GOT3 (cell line): ENCODE measurements around the gene IQSEC1.
"Not testable (repeated sequence)": the region's sequence is repeated elsewhere in the genome, so short reads cannot be mapped to it uniquely, and the experiment has no call there.

ENCODE experiments used
- DNase-seq: peaks from one replicate; lab custom pipeline; 2025; ENCODE audit warnings: mixed read lengths; lab: John Stamatoyannopoulos, UW

IQSEC1 gene

DNA sequence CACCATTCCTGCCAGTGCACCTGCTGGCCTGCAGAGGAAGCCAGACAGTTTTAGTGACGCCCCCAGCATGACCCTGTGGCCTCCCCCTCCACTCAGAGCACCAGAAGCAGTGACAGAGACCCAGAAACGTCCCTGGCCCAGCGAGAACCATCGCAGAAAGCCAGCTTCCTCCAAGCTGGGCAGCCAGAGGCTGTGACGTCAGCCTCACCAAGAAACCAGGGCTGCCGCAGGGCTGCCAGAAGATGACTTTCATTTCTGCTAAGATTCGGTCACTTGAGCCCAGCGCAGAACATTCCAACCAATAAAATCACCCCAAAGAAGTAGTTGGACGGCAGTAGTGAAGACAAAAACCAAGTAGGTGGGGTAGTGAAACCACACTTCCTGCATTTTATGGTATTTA lies 202.3 kb downstream of the IQSEC1 start:
- no peak for DNase-seq

GRCh38 chr3:12869035-12869621 lies 204.1 kb downstream of the IQSEC1 start:
- no peak for DNase-seq

GRCh38 chr3:12868039-12869034 lies 204.9 kb downstream of the IQSEC1 start:
- peak; percentile 43 for DNase-seq

GRCh38 chr3:12866836-12867235 lies 206.4 kb downstream of the IQSEC1 start:
- no peak for DNase-seq

DNA sequence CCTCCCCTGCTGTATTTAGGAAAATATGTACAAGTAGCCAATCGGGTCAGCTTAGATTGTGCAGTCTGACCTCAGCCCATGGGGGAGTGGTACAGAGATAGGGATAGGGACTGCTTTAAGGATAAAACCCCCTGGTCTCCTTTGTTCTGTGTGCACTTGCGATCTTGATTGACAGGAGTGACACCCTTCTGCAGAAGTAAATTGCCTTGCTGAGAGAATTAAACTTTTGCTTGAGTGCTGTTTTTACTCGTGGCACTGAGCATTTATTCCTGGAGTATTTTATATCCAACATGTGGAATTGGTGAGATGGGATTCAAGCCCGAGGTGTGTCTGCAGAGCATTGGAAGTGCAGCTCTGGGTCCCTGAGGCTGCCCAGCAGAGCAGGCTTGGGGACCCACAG lies 208.0 kb downstream of the IQSEC1 start:
- no peak for DNase-seq

DNA sequence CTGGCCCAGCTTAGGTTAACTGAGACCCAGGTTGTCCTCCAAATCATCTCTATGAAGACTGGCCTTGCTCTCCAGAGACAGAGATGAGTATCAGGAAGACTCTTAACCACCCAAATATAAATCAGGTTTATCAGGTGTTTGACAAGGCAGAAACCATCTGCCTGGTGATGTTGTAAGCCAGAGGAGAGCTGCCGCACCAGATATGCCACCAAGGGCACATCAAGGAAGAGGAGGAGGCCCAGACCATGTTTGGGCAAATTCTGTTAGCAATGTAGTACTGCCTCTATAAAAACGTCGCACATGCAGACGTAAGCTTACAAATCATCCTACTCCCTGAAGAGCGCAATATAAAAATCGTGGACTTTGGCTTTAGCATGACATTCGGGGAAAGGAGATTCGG lies 210.8 kb downstream of the IQSEC1 start:
- no peak for DNase-seq

DNA sequence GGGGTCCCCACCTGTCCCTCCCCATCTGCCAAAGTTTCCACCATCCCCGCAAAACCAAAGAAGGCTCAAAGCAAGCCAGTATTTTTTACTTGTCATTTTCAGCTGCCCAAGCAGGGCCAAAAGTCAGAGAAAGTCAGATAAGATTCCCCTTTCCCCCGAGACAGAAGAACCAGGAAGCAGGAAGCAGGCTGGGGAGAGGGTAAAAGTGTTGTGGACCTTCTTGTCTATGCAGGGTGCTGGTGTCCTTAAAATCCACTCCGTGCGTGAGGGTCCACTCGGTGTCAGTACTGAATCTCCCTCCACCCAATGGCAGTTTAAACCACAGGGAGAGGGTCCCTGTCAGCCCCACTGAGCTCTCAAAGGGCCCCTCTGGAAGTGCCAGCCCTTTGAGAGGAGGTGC lies 211.6 kb downstream of the IQSEC1 start:
- DNase-seq: no peak

GRCh38 chr3:12859840-12860239 lies 213.4 kb downstream of the IQSEC1 start:
- no peak for DNase-seq

DNA sequence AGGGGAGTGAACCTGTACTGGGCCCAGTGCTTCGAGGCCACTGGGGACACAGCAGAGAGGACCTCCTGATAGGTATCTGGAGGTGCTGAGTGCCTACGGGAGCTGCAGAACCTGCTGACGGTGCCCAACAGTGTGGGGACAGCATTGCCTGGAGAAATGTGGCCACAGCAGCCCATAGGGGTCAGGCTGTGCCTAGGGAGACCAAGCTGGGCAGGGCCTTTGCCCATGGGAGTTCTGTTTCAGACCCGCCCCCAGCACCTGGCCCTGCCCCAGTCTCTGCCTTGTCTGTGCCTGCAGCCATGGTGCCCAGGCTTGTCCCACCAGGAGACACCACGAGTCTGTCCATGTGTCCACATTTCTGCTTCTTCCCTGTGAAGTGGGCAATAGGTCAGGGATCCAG lies 216.6 kb downstream of the IQSEC1 start:
- DNase-seq: no peak

- no peak for DNase-seq
Measured at GRCh38 chr3:12854565-12854964, 218.7 kb downstream of the IQSEC1 start.

- not testable (repeated sequence) for DNase-seq
Measured at GRCh38 chr3:12853847-12854246, 219.4 kb downstream of the IQSEC1 start.

GRCh38 chr3:12852201-12852600 lies 221.0 kb downstream of the IQSEC1 start:
- DNase-seq: no peak
